Activated CD4-positive, CD25-positive, alpha-beta regulatory T cell treated with anti-CD3 and anti-CD28 coated beads, Interleukin-2, amount 50 U/mL, for 72 hours (primary cell): ENCODE measurements around the gene TRAF3.

Experiments
- DNase-seq: peaks from one replicate; pipeline ENCODE4 v3.0.0; 2021

The TRAF3 gene

DNA sequence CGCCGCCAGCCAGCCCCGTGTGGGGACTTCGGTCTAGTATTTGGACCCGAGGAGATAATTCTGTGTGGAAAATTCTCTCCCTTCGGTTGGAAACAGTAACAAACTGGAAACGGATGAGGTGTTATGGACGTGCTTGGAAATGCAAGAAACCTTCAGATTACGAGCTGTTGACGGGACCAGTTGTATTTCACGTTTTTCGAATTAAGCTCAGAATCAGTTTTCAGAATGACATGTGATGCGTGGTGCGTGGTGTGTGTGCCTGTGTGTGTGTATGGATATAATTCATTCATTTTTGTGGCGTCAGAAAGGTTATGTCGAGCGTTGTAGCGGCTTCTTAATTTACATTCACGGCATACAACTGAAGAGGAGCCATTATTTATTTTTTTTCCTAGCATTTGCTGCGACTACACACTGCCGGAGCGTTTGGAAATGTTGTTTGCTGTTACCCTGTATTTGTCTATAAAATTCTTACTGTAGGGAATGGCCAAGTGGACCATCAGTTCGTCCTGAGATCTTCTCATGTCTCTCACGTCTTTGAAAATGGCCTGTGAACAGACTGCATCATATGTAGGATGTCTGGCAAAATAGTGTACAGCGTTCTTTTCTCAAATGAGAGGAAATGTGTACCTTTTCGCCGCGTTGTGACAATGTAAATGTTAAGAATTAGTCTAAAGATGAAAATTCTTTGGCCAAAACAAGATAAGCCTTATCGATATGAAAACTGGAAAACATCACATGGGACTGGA is 1.3 kb downstream of the TRAF3 start:
- DNase-seq, result no peak

DNA sequence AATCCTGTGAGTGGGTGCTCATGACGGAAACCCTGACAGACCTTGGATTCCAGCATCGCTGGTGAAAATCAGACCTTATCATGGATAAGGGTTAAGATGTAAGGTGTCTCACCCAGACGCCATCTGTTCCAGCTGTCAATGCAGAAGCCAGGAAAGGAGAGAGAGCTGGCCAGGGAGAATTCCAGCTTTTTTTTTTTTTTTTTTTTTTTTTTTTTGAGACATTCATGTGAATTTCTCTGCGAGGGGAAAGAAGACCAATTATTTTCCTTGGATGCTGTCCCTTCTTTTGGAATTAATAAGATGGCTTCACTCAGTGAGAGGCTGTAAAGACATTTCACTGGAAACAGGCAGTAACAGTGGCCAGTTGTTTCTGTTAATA is 1.8 kb downstream of the TRAF3 start:
- DNase-seq, result no peak

DNA sequence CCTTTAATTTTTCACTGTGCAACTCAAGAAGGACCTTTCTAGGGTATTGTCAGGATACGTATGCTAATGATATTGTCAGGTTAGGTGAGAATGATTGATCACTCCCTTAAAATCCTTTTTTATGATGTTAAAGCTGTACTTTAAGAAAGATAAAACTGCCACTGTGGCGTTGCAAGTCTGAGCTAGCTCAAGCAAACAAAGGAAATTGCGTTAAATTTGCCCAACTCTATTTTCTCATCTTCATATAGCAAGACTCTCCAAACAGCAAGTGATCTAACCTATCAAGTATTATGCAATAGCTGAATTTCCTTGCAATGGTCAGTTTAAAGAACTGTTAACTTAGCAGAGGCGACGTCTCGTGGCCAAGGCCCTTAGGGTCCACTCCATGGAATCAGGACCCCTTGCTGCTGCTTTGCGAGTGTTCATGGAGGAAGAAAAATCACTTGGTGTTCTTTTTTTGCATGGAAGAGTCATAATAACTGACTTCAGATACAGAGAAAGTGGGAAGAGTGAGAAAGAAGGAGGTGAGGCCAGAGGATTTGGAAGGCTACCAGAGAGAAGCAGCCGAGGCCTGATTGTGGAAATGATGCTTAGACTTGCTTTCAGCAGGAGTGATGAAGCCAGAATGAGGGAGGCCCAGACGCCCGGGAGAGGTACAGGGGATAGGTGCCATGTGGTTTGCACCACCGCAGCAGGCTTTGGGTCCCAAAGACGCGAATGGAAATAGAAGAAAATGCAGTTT is 2.5 kb downstream of the TRAF3 start:
- DNase-seq, result no peak

DNA sequence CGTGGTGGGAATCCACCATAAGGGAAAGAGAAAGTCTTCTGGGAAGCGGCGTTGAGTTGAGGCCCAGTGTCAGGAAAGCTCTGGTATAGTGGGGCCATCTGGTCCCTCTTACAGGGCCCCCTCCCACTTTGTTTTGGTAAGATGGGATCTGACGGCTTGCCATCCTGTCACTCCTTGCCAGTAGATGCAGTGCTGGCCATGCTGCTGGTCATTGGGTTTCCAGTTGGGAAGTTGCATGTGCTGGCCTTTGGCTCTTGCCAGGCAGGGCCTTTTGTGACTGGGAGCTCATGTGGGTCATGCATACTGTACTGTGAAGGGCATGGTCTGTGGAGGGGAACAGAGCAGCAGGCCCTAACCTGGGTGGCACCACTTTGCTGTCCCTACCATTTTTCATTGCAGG is 3.8 kb downstream of the TRAF3 start:
- no peak for DNase-seq

DNA sequence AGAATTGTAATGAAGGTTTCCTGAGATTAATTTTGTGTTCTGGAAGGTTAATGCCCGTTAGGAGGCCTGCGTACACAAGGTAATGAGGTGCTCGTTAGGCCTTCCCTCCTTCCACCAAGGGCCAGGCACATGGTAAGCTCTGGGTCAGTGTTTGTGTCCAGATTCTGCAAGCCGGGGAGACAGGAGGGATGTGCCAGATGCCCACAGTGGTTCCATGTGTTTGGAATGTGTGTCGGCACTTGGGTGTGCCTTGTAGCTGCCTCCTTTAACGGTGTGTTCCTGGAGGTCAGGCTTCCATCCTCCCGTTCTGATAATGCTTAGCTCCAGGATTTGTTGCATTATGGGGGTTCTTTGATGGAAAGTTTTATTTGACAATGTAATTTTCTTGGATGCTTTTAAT is 5.7 kb downstream of the TRAF3 start:
- no peak for DNase-seq

DNA sequence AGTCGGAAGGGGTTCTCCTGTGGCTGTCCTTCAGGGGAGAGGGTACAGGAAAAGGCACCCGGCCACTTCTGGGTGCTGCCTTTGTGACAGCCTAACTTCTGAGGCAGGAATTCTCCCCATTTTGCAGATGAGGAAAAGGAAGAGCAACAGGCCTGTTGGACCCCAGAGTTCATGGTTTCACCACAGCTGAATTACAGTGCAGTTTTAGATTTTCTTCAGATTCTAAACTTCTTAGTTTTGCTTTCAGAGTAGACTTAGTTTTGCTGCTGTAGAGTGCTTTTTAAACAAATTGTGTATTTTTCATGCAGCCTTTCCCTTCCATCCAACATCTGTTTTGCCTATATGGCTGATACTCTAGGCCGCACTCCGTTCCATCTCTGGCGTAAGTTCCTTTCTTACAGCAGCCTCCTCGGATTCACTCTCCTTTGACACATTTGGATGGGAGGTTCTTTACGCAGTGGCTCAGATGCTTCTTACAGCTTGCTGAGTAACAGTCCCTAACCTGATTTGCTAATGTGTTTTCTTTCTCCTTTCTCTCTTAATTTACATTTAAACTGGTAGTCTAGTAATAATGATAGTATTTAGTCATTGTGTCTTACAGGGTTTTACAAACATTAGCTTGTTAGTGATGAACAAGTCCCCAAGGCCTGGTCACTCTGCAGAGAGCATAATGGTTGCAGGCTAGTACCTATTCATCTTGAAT is 7.8 kb downstream of the TRAF3 start:
- no peak for DNase-seq

DNA sequence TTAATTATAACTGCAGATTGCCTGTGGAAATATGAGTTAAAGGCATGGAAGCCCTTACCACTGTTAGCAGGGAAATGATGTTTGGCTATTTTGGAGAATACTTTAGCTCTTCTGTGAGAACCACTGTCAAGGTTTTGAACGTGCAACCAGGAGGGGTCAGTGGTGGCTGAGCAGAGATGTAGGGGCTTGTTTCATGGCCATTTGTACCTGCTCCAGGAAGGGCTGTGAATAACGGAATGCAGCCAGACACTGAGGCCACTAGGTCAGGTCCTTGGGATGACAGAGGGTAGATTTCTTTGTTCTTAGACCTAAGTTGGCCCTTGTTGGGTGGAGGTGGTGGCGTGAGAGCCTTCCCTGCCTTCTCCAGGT is 8.3 kb downstream of the TRAF3 start:
- no peak for DNase-seq

DNA sequence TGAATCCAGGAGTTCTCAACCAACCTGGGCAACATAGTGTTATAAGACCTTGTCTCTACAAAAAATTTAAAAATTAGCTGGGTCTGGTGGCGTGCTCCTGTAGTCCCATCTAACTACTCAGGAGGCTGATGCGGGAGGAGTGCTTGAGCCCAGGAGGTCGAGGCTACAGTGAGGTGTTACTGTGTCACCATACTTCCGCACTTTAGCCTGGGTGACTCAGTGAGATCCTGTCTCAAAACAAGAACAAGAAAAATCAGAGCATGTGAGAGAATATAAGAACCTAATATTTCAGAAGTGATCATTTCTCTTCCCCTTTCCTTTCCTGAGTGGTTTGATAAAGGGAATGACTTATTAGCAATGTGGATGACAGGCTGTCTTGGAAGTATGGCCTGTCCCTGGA is 9.5 kb downstream of the TRAF3 start:
- no peak for DNase-seq

DNA sequence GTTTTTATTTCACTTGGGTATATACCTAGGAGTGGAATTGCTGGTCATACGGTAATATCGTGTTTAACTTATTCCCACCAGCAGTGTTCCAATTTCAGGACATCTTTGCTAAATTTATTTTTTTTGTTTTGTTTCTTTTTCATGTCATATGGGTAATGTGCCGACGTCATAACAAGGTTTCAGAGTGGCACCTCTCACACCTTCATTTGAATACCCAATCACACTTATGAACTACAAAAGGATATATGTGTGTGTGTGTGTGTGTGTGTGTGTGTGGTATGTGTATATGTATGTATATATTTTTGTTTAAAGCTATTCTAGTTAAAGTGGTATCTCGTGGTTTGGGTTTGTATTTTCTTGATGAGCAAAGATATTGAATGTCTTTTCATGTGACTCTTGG is 12.1 kb downstream of the TRAF3 start:
- DNase-seq, result no peak

DNA sequence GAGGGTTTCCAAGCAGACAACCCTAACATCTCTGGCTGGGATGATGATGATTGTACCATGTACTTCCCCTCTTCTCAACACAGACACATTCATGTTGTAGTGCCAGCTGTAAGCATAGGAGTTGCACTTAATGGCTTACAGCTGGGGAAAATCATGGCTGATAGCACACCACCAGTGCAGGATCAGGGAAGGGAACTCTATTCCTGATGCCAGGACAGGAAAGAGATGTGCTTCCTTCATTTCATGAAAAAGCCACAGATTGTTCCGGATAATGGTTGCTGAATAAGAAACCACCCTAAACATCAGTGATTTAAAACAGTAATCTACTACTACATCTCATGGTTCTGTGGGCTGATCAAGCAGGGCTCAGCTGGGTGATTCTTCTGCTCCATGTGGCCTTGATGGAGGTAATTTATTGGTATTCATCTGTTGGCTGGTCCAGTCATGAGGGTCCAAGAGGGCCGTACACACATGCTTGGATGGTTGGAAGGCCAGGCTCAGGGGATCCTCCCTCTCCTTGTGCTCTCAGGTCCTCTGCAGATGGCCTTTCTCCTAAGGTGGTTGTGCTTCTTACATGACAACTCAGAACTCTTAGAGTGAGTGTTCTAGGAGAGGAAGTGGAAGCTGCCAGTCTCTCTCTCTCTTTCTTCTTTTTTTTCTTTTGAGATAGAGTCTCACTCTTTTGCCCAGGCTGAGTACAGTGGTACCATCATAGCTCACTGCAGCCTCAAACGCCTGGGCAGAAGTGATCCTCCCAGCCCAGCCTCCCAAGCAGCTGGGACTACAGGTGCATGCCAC is 16.5 kb downstream of the TRAF3 start:
- no peak for DNase-seq

DNA sequence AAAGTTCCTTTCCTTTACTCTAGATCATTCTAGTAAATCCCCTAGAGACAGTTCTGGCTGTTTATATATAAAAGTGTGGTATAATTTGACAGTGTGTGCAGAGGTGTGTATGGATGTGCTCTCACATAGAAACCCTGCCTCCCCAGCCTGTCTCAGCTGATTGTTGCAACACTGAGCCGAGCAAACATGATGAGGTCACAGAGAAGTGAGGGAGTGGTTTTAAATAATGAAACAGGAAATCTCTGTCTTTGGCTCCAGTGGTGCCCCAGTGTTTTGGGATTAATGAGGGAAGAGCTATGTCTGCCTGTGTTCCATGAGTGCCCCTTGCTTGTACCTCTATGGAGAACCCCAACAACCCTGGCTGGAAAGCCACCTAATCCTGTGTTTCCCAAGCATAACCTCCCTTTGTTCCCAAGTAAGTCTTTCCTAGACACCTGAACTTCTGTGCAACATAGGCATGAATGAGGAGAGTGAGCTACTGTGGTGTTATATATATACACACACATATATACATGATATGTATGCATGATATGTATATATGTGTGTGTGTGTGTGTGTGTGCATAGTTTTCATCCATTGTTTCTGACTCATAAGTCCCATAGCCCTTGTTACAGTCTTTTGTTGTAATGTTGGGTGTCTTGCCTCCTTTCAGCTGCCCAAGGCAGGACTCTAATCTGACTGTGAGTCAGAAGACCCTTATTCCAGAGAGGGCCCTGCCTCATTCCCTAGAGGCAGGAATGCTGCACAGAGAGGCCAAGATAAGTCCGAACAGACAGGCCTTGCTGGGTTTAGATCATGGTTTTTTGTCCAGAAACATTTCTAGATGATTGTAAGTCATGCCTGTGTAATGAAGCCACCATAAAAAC is 18.0 kb downstream of the TRAF3 start:
- no peak for DNase-seq

DNA sequence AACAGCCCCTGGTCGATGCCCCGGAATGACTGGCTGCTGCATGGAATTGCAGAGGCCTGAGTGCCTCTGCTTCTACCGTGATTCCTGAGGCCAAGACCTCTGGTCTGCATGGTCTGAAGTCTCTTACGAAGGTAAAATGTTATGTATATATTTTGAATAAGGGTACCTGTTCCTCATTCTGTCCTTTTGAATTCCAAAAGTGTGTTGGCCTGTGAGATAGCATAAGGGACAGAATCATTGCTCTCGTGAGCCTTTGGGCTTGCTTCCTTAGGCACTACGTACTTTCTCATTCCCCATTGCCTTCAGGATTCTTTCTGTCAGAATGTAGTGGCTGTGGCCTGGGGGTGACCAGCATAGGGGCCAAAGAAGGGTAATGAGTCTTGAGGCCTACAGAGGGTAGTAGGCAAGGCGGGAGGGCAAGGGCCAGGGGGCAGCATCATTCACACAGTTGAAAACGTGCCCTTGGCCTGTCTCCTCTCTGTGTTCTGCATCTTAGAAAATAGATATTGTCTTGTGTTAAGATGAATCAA is 19.5 kb downstream of the TRAF3 start:
- no peak for DNase-seq

DNA sequence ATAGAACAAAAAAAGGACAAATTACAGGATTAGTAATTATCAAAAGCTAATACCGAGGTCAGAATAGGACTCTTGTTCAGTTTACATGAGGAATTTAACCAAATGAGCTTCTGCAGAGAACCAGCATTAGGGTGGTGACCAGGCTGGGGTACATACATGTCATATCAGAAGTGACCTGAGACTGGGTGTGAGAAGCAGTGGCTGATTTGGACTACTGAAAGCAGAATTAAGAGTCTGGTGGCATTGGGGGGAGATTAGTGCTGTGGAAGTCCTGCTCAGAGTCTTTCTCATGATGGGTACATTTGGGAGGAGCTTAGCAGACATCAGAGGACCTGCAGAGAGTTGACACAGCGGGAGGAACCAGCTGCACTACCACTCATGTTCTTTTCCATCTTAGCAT is 21.7 kb downstream of the TRAF3 start:
- peak; percentile 5 for DNase-seq

DNA sequence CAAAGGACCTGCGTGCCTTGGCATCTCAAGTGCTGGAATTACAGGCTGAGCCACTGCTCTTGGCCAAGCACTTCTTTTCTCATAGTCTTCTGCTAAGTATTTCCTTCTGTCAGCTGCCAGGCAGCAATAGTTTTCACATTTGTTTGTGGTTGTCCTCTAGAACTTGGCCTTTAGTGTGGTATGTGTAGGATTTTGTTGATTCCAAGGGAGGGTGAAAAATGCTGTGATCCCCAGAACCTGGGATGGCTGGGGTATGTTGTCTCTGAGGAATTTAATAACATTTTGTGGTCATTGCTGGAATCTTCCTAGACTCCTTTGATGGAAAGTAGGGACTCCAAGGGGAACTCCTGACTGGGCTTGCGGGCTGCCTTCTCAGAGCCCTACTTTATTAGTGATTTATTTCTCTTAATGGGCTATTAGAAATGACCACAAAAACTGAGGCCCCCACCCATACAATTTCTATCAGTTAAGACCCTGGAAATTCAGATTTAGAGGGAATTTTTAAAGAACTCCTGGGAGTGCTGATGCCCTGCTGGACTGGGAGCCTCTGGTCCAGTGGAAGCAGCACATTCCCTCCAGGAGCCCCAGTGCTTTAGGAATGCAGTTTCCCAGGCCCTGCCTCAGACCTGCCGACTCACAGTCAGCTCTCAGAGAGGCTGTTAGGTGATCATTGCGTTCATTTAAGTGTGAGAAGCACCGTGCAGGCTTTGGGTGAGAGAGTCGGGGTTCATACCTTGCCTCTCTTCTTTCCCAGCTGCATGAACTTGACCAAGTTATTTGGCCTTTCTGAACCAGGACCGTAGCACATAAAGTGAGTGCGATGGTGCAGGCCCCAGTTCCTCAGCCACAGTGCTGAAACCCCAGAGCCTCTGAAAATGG is 22.7 kb downstream of the TRAF3 start:
- DNase-seq, result peak; percentile 14

DNA sequence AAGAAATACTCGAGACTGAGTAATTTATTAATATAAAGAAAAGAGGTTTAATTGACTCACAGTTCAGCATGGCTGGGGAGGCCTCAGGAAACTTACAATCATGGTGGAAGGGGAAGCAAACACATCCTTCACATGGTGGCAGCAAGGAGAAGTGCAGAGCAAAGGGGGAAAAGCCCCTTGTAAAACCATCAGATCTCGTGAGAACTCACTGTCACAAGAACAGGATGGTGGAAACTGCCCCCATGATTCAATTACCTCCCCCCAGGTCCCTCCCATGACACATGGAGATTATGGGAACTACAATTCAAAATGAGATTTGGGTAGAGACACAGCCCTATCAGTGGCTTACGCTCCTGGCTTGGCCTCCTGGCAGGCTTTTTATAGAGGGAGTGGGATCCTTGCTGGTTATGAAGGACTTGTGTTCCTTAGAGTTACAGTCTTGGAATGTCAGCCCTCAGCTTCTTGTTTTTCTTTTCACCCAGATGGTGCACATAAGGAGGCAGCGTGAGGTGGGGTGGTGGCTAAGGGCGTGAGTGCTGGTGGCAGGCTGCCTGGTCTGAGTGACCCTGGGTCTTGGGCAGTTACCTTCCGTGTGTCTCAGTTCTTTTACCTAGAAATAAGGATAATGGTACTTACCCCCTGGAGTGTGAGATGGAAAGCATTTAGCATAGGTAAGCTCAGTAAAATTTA is 25.7 kb downstream of the TRAF3 start:
- no peak for DNase-seq

DNA sequence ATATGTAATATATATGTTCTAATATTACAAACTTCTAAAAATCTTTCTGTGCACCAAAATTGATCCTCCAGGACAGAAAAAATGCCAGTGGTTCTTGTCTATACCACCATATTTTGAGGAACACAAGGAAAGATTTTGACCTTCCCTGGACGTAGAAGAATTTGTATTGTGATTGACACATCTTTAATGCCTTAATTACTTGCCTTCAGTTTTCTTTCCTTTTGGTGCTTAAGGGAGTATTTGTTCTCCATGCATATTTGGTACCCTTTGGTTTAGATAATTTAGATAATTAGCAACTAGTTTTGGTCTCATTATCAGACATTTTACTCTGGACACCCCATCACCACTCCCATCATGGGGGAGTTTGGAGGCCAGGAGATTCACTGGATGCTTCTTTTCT is 27.6 kb downstream of the TRAF3 start:
- DNase-seq, result no peak

DNA sequence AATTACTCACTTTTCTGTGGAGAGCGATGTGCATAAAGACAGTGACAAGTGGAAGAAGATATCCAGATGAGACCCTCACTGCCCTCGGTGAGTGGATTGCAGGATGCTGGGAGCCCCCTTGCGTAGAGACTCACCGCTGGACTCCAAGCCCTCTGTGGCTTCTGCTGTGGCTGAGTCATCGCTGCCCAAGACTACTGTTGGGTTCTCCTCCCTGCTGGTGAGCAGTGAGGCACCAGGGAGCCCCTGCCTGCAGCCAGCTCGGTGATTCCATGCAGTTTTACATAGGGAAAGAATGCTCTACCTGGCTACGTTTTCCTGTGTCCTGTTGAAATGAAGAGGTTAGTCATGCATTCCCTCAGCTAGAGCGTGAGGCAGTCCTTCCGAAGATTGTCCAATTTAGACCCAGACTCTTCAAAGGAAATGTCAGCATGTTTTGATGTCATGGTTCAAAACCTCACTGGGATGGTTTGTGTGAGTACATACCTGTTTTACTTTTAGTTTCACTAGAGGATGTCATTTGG is 28.2 kb downstream of the TRAF3 start:
- DNase-seq, result peak; percentile 59

DNA sequence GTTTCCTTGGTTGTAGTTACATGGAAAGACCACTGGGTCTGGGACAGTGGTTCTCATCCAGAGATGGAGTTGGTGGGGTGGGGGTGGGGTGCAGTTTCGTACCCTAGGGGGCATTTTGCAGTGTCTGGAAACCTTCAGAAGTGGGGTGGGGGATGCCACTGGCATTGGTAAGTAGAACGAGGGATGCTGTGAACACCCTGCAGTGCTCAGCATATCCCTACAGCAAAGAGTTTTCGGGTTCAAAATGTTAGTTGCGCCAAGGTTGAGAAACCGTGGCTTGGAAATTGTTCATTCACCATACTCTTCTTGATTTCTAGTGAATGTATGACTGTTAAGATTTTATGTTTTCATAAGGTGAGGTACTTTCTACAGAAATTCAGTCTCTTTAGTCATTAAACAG is 28.7 kb downstream of the TRAF3 start:
- no peak for DNase-seq

DNA sequence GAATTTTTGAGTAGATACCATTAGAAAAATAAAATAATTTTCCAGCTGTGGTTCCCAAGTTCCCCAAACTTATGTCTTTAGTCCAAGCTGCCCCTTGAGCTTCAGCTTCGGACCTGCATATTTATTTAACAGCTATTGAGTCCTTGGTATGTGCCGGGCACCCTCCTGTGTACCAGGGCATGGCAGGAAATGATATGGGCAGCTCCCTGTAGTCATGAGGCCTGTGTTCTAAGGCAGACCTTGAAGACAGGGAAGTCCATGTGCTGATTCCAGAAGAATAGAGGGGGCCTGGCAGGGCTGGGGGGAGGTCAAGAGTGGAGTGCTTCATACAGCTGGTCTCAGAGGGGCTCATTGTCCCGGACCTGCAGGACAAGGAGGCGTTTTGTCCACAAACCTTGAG is 29.2 kb downstream of the TRAF3 start:
- no peak for DNase-seq

DNA sequence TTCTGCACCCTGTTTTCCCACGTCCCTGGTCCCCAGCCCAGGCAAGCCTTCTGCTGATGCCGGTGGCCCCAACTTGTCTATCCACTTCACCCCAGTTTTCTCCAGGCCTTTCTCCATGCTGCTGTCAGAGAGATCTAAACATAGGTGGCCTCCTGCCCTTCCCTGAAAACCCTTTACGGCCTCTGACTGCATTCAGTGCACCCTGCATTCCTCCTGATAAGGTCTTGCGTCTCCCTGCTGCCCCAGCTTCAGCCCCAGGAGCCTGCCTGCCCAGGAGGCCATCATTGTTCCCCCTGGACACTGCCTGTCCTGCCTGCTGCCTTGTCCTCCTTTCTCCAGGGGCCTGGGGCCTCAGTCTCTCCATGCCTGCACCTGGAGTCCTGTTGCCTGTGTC is 29.8 kb downstream of the TRAF3 start:
- DNase-seq, result no peak
